ENCODE measurements around the gene ZFYVE9. TPM values are rescaled to one million over a fixed set of nuclear protein-coding genes. Genes with fewer than 3 reads are reported as not detected.

The ZFYVE9 gene
- total RNA-seq, 3 donors from 2014 or later: 12.4 to 25.7 (median 19.1) TPM

GRCh38 chr1:52385376-52385775, 243.5 kb downstream of the ZFYVE9 start:
- TF ChIP-seq CTCF (IDR thresholded peaks at IDR 0.05): no peak
- Histone ChIP-seq H3K9me3 (no peaks in the 10 kb centered on the region), H3K36me3 (ENCODE audit: low read depth) (no peaks in the 10 kb centered on the region), H3K4me1 (ENCODE audit: low read depth) (no peaks in the 10 kb centered on the region), H3K4me3 (no peak overlapping the region)
- intact Hi-C loops (cut with DNase I, micrococcal nuclease): no loop called here
- ATAC-seq: no peak
- DNase-seq: no peak

- no peaks in the 10 kb centered on the region for H3K36me3 ChIP-seq (ENCODE audit: low read depth)
- ATAC-seq: no peak
- no peaks in the 10 kb centered on the region for H3K9me3 ChIP-seq
- DNase-seq: no peak
- no peaks in the 10 kb centered on the region for H3K4me1 ChIP-seq (ENCODE audit: low read depth)
- TF ChIP-seq CTCF (IDR thresholded peaks at IDR 0.05): no peak
- H3K4me3 ChIP-seq: no peak overlapping the region
- intact Hi-C loops (cut with DNase I, micrococcal nuclease): no loop called here
These were observed 244.6 kb downstream of the ZFYVE9 start for GRCh38 chr1:52386458-52386857.

GRCh38 chr1:52393174-52393573, 251.3 kb downstream of the ZFYVE9 start:
- Histone ChIP-seq H3K4me1 (ENCODE audit: low read depth) (no peaks in the 10 kb centered on the region), H3K36me3 (ENCODE audit: low read depth) (no peaks in the 10 kb centered on the region), H3K4me3 (no peak overlapping the region), H3K9me3 (no peaks in the 10 kb centered on the region)
- TF ChIP-seq CTCF (IDR thresholded peaks at IDR 0.05): no peak
- ATAC-seq (no peak), DNase-seq (no peak)
- intact Hi-C loops (cut with DNase I, micrococcal nuclease): no loop called here

Other genes with a start within 250 kb of the ZFYVE9 start
- 1 to 10 TPM; 3.5 to 5.6 (median 3.6) TPM for gene RAB3B, start 151.4 kb upstream of the ZFYVE9 start, total RNA-seq
- gene KTI12, start 108.3 kb upstream of the ZFYVE9 start, total RNA-seq: 1 to 10 TPM; 4.3 to 6.7 (median 5.4) TPM
- gene TXNDC12, start 86.9 kb upstream of the ZFYVE9 start, total RNA-seq: 10 to 100 TPM; 32.8 to 60.1 (median 53.8) TPM
- 10 to 100 TPM; 22.4 to 27.7 (median 26.4) TPM for gene BTF3L4, start 85.8 kb upstream of the ZFYVE9 start, total RNA-seq
- 10 to 100 TPM; 38.0 to 43.6 (median 40.4) TPM for gene CC2D1B, start 224.1 kb downstream of the ZFYVE9 start, total RNA-seq